DOHH2 (cell line): ENCODE measurements around the gene LHFPL6.

Experiments used
- EZH2phosphoT487 ChIP-seq: fragments of 200-600 bp; sonication (generic); IDR thresholded peaks from 2 replicates; pipeline ENCODE4 v1.6.1; 2017; ENCODE audit warnings: borderline replicate concordance, mild to moderate bottlenecking, antibody characterized with exemption, low read length, moderate library complexity, mixed read lengths
- TF ChIP-seq, protein P1 (sequence below): fragments of 200-600 bp; sonication (generic); IDR thresholded peaks from one replicate; pipeline ENCODE4 v1.5.1; 2014; ENCODE audit warnings: antibody characterized with exemption, mild to moderate bottlenecking, low read depth, low read length; ENCODE audit not compliant: poor library complexity, severe bottlenecking

DNA sequence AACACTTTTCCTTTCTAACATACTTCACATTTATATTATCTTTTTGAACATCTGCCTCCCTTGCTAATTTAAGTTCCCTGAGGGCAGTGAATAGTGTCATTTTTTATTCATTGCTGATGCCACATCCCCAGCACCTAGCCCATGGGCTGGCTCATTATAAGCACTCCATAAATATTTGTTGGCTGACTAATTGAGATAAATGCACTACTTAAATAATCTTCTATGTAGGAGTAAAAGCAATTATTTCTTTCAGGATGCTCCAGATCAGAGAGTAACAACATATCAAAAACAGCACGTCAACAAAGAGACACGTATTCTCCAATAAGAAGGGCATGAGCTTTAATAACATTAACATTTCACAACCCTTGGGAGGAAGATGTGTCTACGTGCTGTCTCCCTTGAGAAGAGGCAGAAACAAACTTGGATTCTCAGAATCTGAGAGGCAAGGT is 228.2 kb downstream of the LHFPL6 start:
- TF ChIP-seq, protein P1, sequence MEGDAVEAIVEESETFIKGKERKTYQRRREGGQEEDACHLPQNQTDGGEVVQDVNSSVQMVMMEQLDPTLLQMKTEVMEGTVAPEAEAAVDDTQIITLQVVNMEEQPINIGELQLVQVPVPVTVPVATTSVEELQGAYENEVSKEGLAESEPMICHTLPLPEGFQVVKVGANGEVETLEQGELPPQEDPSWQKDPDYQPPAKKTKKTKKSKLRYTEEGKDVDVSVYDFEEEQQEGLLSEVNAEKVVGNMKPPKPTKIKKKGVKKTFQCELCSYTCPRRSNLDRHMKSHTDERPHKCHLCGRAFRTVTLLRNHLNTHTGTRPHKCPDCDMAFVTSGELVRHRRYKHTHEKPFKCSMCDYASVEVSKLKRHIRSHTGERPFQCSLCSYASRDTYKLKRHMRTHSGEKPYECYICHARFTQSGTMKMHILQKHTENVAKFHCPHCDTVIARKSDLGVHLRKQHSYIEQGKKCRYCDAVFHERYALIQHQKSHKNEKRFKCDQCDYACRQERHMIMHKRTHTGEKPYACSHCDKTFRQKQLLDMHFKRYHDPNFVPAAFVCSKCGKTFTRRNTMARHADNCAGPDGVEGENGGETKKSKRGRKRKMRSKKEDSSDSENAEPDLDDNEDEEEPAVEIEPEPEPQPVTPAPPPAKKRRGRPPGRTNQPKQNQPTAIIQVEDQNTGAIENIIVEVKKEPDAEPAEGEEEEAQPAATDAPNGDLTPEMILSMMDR: no peak
- TF ChIP-seq EZH2phosphoT487: no peak
